Endodermal cell (in vitro differentiated cells): ENCODE data around the gene PXDN. TPM values are rescaled to one million over a fixed set of nuclear protein-coding genes. Genes with fewer than 3 reads are reported as not detected.

Experiments used
- DNase-seq: peaks from one replicate; pipeline ENCODE4 v3.0.0-alpha.2; 2017
- H3K27ac ChIP-seq: 2 replicates; pipeline ENCODE4 v1.5.1; 2013; ENCODE audit warnings: mild to moderate bottlenecking, low read depth, low read length, moderate library complexity
- H3K27me3 ChIP-seq: 2 replicates; pipeline ENCODE4 v1.6.1; 2013; ENCODE audit warnings: mild to moderate bottlenecking, low read length, moderate library complexity; ENCODE audit not compliant: insufficient read depth, control insufficient read depth, poor library complexity, severe bottlenecking
- H3K36me3 ChIP-seq: 2 replicates; pipeline ENCODE4 v1.7.0; 2013; ENCODE audit warnings: mild to moderate bottlenecking, low read length, moderate library complexity; ENCODE audit not compliant: control insufficient read depth, insufficient read depth
- H3K4me1 ChIP-seq: one replicate; pipeline ENCODE4 v1.7.0; 2013; ENCODE audit warnings: low read length; ENCODE audit not compliant: control insufficient read depth, insufficient read depth
- H3K4me3 ChIP-seq: 2 replicates; pipeline ENCODE4 v1.5.1; 2013; ENCODE audit warnings: mild to moderate bottlenecking, low read length, moderate library complexity
- H3K9ac ChIP-seq: 2 replicates; pipeline ENCODE4 v1.6.1; 2013; ENCODE audit warnings: mild to moderate bottlenecking, low read length, moderate library complexity; ENCODE audit not compliant: poor library complexity, severe bottlenecking; ENCODE audit errors: extremely low read depth
- H3K9me3 ChIP-seq: 2 replicates; pipeline ENCODE4 v1.6.1; 2013; ENCODE audit warnings: mild to moderate bottlenecking, low read length, moderate library complexity; ENCODE audit not compliant: control insufficient read depth
- H3K27ac Mint-ChIP-seq: 2 replicates; pipeline ENCODE4 v1.8.0; 2020; ENCODE audit warnings: mixed read lengths
- H3K27me3 Mint-ChIP-seq: 2 replicates; pipeline ENCODE4 v1.8.0; 2021; ENCODE audit warnings: mild to moderate bottlenecking, mixed read lengths; ENCODE audit not compliant: insufficient read depth
- H3K36me3 Mint-ChIP-seq: 2 replicates; pipeline ENCODE4 v1.8.0; 2020; ENCODE audit warnings: low read depth, mixed read lengths
- H3K4me1 Mint-ChIP-seq: 2 replicates; pipeline ENCODE4 v1.8.0; 2020; ENCODE audit warnings: mixed read lengths
- H3K4me3 Mint-ChIP-seq: 2 replicates; pipeline ENCODE4 v1.8.0; 2020; ENCODE audit warnings: mild to moderate bottlenecking, moderate library complexity, mixed read lengths
- H3K9me3 Mint-ChIP-seq: 2 replicates; pipeline ENCODE4 v1.8.0; 2020; ENCODE audit warnings: mild to moderate bottlenecking, mixed read lengths
- CTCF ChIP-seq: fragments of 200-600 bp; sonication (generic); conservative IDR thresholded peaks from 2 replicates; pipeline ENCODE4 v1.5.0; 2021; ENCODE audit warnings: antibody characterized with exemption, mild to moderate bottlenecking
- WGBS, 2 experiments: methylation state at CpG; one replicate each; pipeline versions ENCODE4 v1.1.5 to v1.1.7; 2013; ENCODE audit warnings: missing lambda C conversion rate in 2 of 2, mixed read lengths in 1 of 2; ENCODE audit not compliant: insufficient coverage in 1 of 2, insufficient read length in 1 of 2; 5-methylcytosine and 5-hydroxymethylcytosine counted together
- total RNA-seq, 2 donors: library from RNA; stranded (reverse); fragmentation: NEBNext Ultra II Directional in 1 of 2; extraction: Animal tissue kit (Norgen Biotek cat#: 25700) in 1 of 2; gene quantifications; 2 replicates in 1 of 2; 3 replicates in 1 of 2; pipeline ENCODE4 v1.2.1, GENCODE V29; 2021

The PXDN gene
- total RNA-seq, 2 donors from 2014 or later, result 212 to 247 TPM

DNA sequence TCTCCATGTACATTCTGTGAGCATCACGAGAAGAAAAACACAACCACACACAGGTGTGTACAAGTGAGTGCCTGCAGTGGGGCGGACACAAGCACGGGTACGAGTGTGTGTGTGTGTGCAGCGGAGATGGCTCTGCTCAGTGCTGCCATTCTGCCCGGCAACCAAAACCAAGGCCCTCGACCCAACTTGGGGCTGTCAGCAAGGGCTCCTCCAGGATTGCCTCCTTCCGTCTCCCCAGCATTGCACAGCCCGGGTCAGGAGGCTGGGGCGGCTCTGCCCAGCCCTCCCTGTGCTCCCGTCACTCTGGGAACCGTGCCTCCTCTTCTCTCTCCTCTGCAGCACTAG is 66.5 kb downstream of the PXDN start:
- Histone ChIP-seq H3K27me3 (no peaks in the 10 kb centered on the region), H3K27ac (no peak overlapping the region), H3K9ac (no peak overlapping the region), H3K36me3 (peaks cover 73% of the 10 kb centered on the region), H3K4me1 (peaks cover 4% of the 10 kb centered on the region), H3K4me3 (no peak overlapping the region), H3K9me3 (no peaks in the 10 kb centered on the region)
- no peak overlapping the region for H3K4me3 Mint-ChIP-seq
- no peaks in the 10 kb centered on the region for H3K27me3 Mint-ChIP-seq
- H3K9me3 Mint-ChIP-seq, result no peaks in the 10 kb centered on the region
- peaks cover 61% of the 10 kb centered on the region for H3K36me3 Mint-ChIP-seq
- TF ChIP-seq CTCF, result no peak
- peaks cover 9% of the 10 kb centered on the region for H3K4me1 Mint-ChIP-seq
- DNase-seq, result no peak
- no peak overlapping the region for H3K27ac Mint-ChIP-seq
- WGBS, 2 experiments, result 96 to 97% methylated on average over 8 to 12 of the region's 12 CpGs

DNA sequence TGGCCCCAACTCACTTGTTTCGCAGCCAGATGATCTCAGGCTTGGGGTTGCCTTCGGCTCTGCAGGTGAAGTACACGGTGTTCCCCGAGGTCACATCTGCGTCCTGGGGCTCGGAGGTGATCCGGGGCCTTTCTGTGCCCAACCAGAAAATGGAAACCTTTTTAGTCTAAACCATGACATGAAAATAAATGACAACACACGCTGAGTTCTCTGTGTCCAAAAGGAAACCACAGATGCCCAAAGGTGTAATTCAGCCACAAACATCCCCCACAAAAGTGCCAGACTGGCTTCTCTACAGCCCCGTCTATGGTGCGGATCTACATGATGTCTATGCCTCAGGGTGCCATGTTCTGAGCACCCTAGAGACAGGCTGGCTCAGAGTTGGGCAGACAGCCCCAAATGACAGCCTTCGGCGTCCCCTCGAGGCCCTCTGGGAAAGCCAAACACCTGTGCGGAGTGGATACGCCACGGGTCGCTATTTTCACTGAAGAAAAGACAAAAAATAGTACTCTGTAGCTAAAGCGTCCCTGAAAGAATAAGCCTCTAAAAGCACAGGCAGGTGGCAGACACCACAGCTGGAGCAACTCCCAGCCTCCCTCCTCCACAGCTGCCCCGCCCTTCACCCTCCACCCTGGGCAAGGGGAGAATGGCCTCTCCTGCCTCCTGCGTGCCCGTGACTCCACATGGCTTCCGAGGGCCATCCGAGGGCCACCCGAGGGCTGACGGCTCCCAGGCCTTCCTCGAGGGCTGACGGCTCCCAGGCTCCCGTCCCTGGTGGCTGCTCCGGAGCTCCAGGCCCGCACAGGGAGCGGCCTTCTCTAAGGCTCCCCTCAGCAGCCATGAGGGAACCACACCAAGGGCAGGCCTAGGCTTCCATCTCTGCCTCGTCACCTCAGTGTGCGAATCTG is 67.1 kb downstream of the PXDN start:
- Mint-ChIP-seq H3K27me3 (no peaks in the 10 kb centered on the region), H3K9me3 (no peaks in the 10 kb centered on the region), H3K4me1 (peaks cover 14% of the 10 kb centered on the region), H3K27ac (no peak overlapping the region), H3K4me3 (no peak overlapping the region), H3K36me3 (peaks cover 64% of the 10 kb centered on the region)
- Histone ChIP-seq H3K9me3 (no peaks in the 10 kb centered on the region), H3K27ac (no peak overlapping the region), H3K36me3 (peaks cover 73% of the 10 kb centered on the region), H3K4me3 (no peak overlapping the region), H3K9ac (no peak overlapping the region), H3K4me1 (peaks cover 10% of the 10 kb centered on the region), H3K27me3 (no peaks in the 10 kb centered on the region)
- 94 to 95% methylated on average over 23 to 33 of the region's 33 CpGs for WGBS, 2 experiments
- TF ChIP-seq CTCF, result no peak
- no peak for DNase-seq

- H3K36me3 ChIP-seq, result peaks cover 75% of the 10 kb centered on the region
Measured at GRCh38 chr2:1676091-1676912, 68.0 kb downstream of the PXDN start.

More at GRCh38 chr2:1676091-1676912, 68.0 kb downstream of the PXDN start:
- H3K4me3 Mint-ChIP-seq, result no peak overlapping the region
- no peaks in the 10 kb centered on the region for H3K27me3 Mint-ChIP-seq
- Histone ChIP-seq H3K4me3 (no peak overlapping the region), H3K4me1 (peaks cover 13% of the 10 kb centered on the region), H3K27ac (no peak overlapping the region), H3K9ac (no peak overlapping the region), H3K9me3 (no peaks in the 10 kb centered on the region), H3K27me3 (no peaks in the 10 kb centered on the region)
- DNase-seq, result no peak
- H3K27ac Mint-ChIP-seq, result no peak overlapping the region
- TF ChIP-seq CTCF, result no peak
- H3K4me1 Mint-ChIP-seq, result peaks cover 14% of the 10 kb centered on the region
- peaks cover 67% of the 10 kb centered on the region for H3K36me3 Mint-ChIP-seq
- 93 to 94% methylated on average over 21 to 26 of the region's 26 CpGs for WGBS, 2 experiments
- no peaks in the 10 kb centered on the region for H3K9me3 Mint-ChIP-seq
